ENCODE results near the gene CCM2. TPM values are rescaled to one million over a fixed set of nuclear protein-coding genes. Genes with fewer than 3 reads are reported as not detected.
A peak's percentile ranks its signal among the peaks of the same experiment; 100 is the strongest.

Gene CCM2
- total and polyA plus RNA-seq, 7 donors: 28.1 to 54.2 (median 34.1) TPM

DNA sequence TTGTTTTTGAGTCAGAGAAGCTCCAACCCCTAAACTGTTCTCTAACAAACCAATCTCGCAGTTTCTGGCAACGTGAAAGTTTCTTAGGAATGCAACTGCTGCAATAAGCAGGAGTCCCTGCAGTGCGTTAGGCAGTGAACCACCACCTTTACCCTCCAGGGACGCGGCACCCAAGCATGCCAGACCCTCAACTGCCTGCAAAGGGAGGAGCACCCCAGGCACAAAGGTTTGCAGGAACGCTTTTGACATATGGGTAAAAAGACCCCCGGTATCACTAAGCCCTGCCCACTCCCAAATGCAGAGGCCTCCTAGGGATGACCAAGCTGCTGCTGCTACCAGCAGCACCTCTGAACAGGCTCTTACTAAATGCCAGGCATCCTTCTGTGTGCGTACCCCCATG lies 106.8 kb downstream of the CCM2 start:
- intact Hi-C loops (cut with DNase I): no loop called here
- H3K4me3 ChIP-seq: no peak overlapping the region
- H3K27me3 ChIP-seq: no peaks in the 10 kb centered on the region
- no peaks in the 10 kb centered on the region for H3K9me3 ChIP-seq
- H3K36me3 ChIP-seq: peaks cover 60 to 77% (median 68%) of the 10 kb centered on the region in 4 donors
- peaks cover 0 to 43% (median 38%) of the 10 kb centered on the region in 4 donors for H3K4me1 ChIP-seq
- TF ChIP-seq POLR2A (IDR thresholded peaks at IDR 0.05): no peak
- no peak for TF ChIP-seq POLR2AphosphoS5 (IDR thresholded peaks at IDR 0.05)
- TF ChIP-seq, protein P1, sequence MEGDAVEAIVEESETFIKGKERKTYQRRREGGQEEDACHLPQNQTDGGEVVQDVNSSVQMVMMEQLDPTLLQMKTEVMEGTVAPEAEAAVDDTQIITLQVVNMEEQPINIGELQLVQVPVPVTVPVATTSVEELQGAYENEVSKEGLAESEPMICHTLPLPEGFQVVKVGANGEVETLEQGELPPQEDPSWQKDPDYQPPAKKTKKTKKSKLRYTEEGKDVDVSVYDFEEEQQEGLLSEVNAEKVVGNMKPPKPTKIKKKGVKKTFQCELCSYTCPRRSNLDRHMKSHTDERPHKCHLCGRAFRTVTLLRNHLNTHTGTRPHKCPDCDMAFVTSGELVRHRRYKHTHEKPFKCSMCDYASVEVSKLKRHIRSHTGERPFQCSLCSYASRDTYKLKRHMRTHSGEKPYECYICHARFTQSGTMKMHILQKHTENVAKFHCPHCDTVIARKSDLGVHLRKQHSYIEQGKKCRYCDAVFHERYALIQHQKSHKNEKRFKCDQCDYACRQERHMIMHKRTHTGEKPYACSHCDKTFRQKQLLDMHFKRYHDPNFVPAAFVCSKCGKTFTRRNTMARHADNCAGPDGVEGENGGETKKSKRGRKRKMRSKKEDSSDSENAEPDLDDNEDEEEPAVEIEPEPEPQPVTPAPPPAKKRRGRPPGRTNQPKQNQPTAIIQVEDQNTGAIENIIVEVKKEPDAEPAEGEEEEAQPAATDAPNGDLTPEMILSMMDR (IDR thresholded peaks at IDR 0.05): no peak
- TF ChIP-seq EP300 (IDR thresholded peaks at IDR 0.05): no peak
- DNase-seq: peak; percentile 25
- 73 to 74% methylated on average over 8 of the region's 8 CpGs for WGBS, 2 donors
- no peak overlapping the region for H3K27ac ChIP-seq

DNA sequence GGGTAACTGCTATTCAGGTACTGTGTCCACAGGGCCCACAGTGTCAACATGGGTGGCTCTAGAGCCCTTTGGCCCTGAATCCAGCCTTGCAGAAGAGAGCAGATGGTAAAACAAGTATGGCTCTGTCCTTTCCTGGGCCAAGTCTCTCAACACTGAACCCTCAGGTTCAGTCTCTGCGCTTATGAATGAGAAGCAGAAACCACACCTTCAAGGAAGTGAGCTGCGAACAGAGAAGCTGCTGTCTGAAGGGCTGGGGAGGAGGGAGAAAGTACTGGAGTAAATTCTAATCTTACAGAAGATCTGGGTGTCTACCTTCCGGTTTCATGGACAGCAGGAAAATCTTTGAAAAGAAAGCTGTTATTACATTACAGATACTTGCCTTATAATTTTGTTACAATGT lies 107.4 kb downstream of the CCM2 start:
- WGBS, 2 donors: 20 to 60% methylated on average over 3 of the region's 3 CpGs
- no peaks in the 10 kb centered on the region for H3K9me3 ChIP-seq
- peaks cover 0 to 48% (median 42%) of the 10 kb centered on the region in 4 donors for H3K4me1 ChIP-seq
- intact Hi-C loops (cut with DNase I): no loop called here
- peaks cover 55 to 72% (median 62%) of the 10 kb centered on the region in 4 donors for H3K36me3 ChIP-seq
- no peak overlapping the region for H3K27ac ChIP-seq
- H3K27me3 ChIP-seq: no peaks in the 10 kb centered on the region
- H3K4me3 ChIP-seq: no peak overlapping the region
- TF ChIP-seq, protein P1 (IDR thresholded peaks at IDR 0.05): no peak
- TF ChIP-seq POLR2AphosphoS5 (IDR thresholded peaks at IDR 0.05) (no peak), EP300 (IDR thresholded peaks at IDR 0.05) (no peak), POLR2A (IDR thresholded peaks at IDR 0.05) (no peak)
- no peak for DNase-seq

DNA sequence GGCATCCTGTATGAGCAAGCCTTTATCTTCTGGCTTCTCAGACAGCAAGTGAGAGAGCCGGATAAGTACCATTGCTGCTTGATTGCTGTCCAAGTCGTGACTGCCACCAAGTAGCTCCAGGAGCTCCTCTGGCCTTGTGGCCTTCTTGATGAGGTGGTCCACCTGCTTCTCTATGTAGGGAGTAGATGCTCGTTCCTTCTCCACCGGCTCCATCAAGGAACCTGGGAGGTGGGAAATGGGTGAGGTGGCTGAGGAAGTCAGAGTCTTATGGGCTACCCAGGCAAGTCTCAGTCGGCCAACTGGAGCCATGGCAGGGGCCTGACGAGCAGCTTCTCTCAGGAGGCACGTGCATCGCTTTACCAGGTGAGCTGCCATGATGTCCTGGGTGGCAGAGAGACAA lies 108.9 kb downstream of the CCM2 start:
- Histone ChIP-seq H3K4me1 (peaks cover 0 to 50% (median 44%) of the 10 kb centered on the region in 4 donors), H3K27me3 (no peaks in the 10 kb centered on the region), H3K36me3 (peaks cover 41 to 56% (median 47%) of the 10 kb centered on the region in 4 donors), H3K27ac (no peak overlapping the region), H3K4me3 (no peak overlapping the region), H3K9me3 (no peaks in the 10 kb centered on the region)
- TF ChIP-seq POLR2A (IDR thresholded peaks at IDR 0.05) (no peak), EP300 (IDR thresholded peaks at IDR 0.05) (no peak), POLR2AphosphoS5 (IDR thresholded peaks at IDR 0.05) (no peak)
- TF ChIP-seq, protein P1 (IDR thresholded peaks at IDR 0.05): no peak
- intact Hi-C loops (cut with DNase I): no loop called here
- peak; percentile 43 for DNase-seq
- 67 to 87% methylated on average over 8 of the region's 8 CpGs for WGBS, 2 donors

DNA sequence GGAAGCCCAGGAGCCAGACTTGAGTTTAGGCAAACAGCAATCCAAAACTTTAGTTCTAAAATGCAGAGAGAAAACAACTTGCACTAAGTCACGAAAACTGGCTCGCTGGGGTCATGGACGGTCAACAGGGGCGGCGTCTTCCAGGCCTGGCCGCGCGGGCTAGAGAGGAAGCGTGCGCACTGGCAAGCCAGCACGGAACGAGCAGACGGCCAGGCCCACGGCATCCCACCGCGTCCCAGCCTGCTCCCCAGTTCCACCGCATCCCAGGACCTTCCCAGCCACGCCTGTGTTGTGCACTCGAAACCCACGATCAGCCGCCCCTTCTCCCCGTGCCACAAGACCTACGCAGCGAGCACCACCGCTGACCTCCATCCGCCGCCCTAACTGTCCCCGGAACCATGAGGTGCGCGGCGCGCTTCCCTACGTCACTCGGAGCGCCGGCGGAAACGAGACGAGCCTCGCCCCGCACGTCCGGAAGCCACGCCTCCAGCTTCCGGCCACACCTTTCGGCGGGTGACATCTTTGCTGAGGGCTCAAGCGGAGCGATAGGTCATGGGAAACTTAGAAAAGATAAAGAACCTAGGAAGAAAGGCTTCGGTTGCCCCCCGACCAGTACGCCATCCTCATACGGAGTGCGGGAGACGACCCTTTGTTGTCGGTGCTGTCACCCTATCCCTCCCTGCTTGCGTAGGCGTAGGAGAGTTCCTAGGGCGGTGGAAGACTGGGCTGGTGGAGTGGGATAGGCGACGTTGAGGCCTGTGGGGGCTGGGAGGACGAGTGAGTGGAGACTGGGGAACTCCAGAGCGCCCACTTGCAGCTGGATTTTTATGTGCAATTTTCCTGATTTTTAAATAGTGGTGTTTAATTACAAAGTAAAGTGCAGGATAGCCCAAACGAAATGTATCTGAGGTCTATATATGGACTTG lies 111.6 kb downstream of the CCM2 start, which contains the start of gene TBRG4:
TSS of gene TBRG4 (minus strand) at position 400 of the 926 bp plus-strand sequence. CDS start 2,460 bp downstream, outside the sequence.
- peaks cover 14 to 30% (median 23%) of the 10 kb centered on the region in 4 donors for H3K36me3 ChIP-seq
- no peaks in the 10 kb centered on the region for H3K27me3 ChIP-seq
- 0 to 1% methylated on average over 64 of the region's 64 CpGs for WGBS, 2 donors
- H3K4me1 ChIP-seq: peaks cover 0 to 48% (median 44%) of the 10 kb centered on the region in 4 donors
- peak; percentile 96 for DNase-seq
- TF ChIP-seq POLR2AphosphoS5 (IDR thresholded peaks at IDR 0.05) (peak; percentile 95 to 99 (median 98)), EP300 (IDR thresholded peaks at IDR 0.05) (peak in 2 of 4 donors; percentile 22 to 53), POLR2A (IDR thresholded peaks at IDR 0.05) (peak; percentile 88 to 91)
- TF ChIP-seq, protein P1 (IDR thresholded peaks at IDR 0.05): peak in 1 of 4 experiments; percentile 14
- intact Hi-C loops (cut with DNase I): loop anchor here (1.0 to 10.0 kb wide), 4 partner anchors 125 to 507 kb away; partner anchors contain the start of genes H2AZ2, OGDH and PURB
- H3K9me3 ChIP-seq: no peaks in the 10 kb centered on the region
- peak within 1 kb of the TSS; percentile 88 to 93 (median 90) for H3K27ac ChIP-seq
- peak within 1 kb of the TSS; percentile 66 to 85 (median 71) for H3K4me3 ChIP-seq
